ENCODE measurements around the gene PBX4.

DNA sequence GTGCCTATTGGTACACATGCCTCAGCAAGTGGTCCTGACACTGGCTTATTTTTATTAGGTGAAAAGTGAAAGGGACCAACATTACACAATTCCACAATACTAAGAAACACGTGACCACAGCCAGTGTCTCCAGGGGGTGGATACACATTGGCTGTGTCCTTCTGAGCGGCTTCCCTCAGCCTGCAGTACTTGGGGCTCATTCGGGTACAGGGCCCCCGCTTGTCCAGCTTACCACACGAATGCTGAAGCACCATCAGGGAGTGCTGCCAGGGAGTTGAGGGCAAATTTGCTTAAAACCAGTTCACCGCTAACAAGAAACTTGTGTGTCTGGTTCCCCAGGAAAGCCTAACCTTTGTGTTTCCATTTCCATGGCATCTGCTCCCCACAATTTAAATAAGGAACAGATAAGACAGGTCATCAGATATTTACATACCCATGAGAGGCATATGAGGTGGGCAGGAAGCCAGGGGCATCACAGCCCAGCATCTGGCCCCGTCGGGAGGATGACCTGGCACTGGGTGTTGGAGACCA, 23.3 kb downstream of the PBX4 start:
- TF ChIP-seq ZNF274 (IDR thresholded peaks at IDR 0.05; ENCODE audit: low read depth, low read length) (no peak), SUZ12 (IDR thresholded peaks at IDR 0.05; ENCODE audit: extremely low read depth, insufficient read depth, insufficient read length) (no peak), YY1 (IDR thresholded peaks at IDR 0.05; ENCODE audit: insufficient read depth, insufficient read length) (no peak)

Measured in NT2/D1 (cell line).